Lower leg skin (tissue), 4 donors: ENCODE measurements around the gene SCRT2. TPM values are rescaled to one million over a fixed set of nuclear protein-coding genes. Genes with fewer than 3 reads are reported as not detected.

Experiments used
- DNase-seq, 2 donors: peaks; one replicate each; pipeline ENCODE4 v3.0.0-alpha.2; 2019; ENCODE audit warnings: low spot score in 2 of 2
- H3K4me3 ChIP-seq: fragments of 200-600 bp; sonication (generic); 2 replicates; pipeline ENCODE4 v1.5.1; 2017; ENCODE audit warnings: mild to moderate bottlenecking, low read depth; ENCODE audit not compliant: poor library complexity, severe bottlenecking
- POLR2A ChIP-seq, 2 donors: fragments of 450-650 bp; IDR thresholded peaks; one replicate each; pipeline ENCODE4 v1.6.1; 2016 to 2017; ENCODE audit warnings: antibody characterized with exemption in 2 of 2, mild to moderate bottlenecking in 1 of 2, moderate library complexity in 1 of 2
- WGBS, 2 donors: methylation state at CpG; one replicate each; pipeline ENCODE4 v1.1.5; 2018; 5-methylcytosine and 5-hydroxymethylcytosine counted together
- intact Hi-C: fragments of 100-400 bp; cut with DNase I; formaldehyde crosslinking; loops from one replicate; pipeline ENCODE4 v1.15.0; 2023; ENCODE audit warnings: low total_unique reads
- total RNA-seq, 4 donors: library from RNA; depleted of rRNA; stranded (reverse); fragments of >200 nt; gene quantifications; one replicate each; pipeline ENCODE4 v1.1.0, GENCODE V29; 2016
- TF ChIP-seq, protein P1 (sequence below), 3 donors: fragments of 450-650 bp; IDR thresholded peaks; one replicate each; pipeline ENCODE4 v1.5.1; 2016; ENCODE audit warnings: antibody characterized with exemption in 3 of 3, mild to moderate bottlenecking in 3 of 3, moderate library complexity in 2 of 3

SCRT2 gene
- total RNA-seq, 4 donors from 2014 or later, result not detected

GRCh38 chr20:623704-624103 lies 51.9 kb downstream of the SCRT2 start:
- intact Hi-C loops, result no loop called here
- WGBS, 2 donors, result 64 to 71% methylated on average over 4 of the region's 4 CpGs
- TF ChIP-seq POLR2A (IDR thresholded peaks at IDR 0.05), result no peak
- TF ChIP-seq, protein P1, sequence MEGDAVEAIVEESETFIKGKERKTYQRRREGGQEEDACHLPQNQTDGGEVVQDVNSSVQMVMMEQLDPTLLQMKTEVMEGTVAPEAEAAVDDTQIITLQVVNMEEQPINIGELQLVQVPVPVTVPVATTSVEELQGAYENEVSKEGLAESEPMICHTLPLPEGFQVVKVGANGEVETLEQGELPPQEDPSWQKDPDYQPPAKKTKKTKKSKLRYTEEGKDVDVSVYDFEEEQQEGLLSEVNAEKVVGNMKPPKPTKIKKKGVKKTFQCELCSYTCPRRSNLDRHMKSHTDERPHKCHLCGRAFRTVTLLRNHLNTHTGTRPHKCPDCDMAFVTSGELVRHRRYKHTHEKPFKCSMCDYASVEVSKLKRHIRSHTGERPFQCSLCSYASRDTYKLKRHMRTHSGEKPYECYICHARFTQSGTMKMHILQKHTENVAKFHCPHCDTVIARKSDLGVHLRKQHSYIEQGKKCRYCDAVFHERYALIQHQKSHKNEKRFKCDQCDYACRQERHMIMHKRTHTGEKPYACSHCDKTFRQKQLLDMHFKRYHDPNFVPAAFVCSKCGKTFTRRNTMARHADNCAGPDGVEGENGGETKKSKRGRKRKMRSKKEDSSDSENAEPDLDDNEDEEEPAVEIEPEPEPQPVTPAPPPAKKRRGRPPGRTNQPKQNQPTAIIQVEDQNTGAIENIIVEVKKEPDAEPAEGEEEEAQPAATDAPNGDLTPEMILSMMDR (IDR thresholded peaks at IDR 0.05), result no peak
- H3K4me3 ChIP-seq, result no peak overlapping the region
- DNase-seq, result no peak

GRCh38 chr20:623021-623420 lies 52.6 kb downstream of the SCRT2 start:
- intact Hi-C loops, result no loop called here
- 7 to 18% methylated on average over 4 of the region's 4 CpGs for WGBS, 2 donors
- TF ChIP-seq, protein P1 (IDR thresholded peaks at IDR 0.05), result no peak
- no peak for TF ChIP-seq POLR2A (IDR thresholded peaks at IDR 0.05)
- no peak for DNase-seq
- no peak overlapping the region for H3K4me3 ChIP-seq

DNA sequence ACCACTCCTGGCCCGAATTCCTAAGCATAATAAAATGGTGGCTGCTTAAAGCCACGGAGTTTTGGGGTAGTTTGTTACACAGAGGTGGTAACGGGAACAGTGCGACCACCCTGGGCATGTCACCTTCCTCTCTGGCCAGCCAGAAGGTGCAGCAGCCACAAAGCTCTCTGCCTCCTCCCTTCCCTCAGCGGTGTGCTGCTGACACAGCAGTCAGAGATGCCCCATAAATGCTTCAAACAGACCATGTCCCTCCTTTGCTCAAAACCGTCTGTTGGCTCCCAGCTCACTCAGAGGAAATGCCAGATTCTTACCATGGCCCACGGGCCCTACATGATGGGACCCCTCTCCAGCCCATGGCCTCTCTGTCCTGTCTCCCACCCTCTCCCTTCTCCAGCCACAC lies 53.4 kb downstream of the SCRT2 start:
- intact Hi-C loops, result no loop called here
- H3K4me3 ChIP-seq, result no peak overlapping the region
- no peak for DNase-seq
- TF ChIP-seq, protein P1 (IDR thresholded peaks at IDR 0.05), result no peak
- no peak for TF ChIP-seq POLR2A (IDR thresholded peaks at IDR 0.05)
- 62 to 71% methylated on average over 7 of the region's 7 CpGs for WGBS, 2 donors

DNA sequence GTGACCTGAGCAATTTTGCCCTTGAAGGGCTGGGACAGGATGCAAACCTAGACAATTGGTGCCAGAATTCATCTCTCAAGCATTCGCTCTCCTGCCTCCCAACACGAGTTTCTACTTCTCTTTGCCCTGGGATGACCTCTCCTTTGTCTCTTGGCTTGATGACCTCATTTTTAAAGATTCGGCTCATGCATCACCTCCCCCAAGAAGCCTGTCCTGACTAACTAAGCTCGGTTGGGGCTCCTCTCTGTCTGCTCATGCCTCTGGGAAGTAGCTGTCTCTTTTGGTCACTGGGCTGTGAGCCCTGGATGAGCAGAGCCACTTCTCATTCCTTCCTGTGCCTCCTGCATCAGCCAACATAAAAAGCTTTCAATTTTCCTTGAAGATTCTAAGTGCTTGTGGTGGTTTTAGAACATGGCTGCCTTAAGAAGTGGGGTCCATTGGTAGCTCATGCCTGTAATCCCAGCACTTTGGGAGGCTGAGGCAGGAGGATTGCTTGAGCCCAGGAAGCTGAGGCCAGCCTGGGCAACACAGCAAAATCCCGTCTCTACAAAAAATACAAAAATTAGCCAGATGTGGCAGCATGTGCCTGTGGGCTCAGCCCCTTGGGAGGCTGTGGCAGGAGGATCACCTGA lies 54.4 kb downstream of the SCRT2 start:
- no peak for DNase-seq
- H3K4me3 ChIP-seq, result no peak overlapping the region
- no peak for TF ChIP-seq POLR2A (IDR thresholded peaks at IDR 0.05)
- TF ChIP-seq, protein P1 (IDR thresholded peaks at IDR 0.05), result no peak
- WGBS, 2 donors, result 28 to 45% methylated on average over 5 of the region's 5 CpGs
- intact Hi-C loops, result no loop called here

GRCh38 chr20:620246-620645 lies 55.4 kb downstream of the SCRT2 start:
- WGBS, 2 donors, result 29 to 31% methylated on average over 7 of the region's 7 CpGs
- no peak for DNase-seq
- intact Hi-C loops, result no loop called here
- H3K4me3 ChIP-seq, result no peak overlapping the region
- TF ChIP-seq POLR2A (IDR thresholded peaks at IDR 0.05), result no peak
- TF ChIP-seq, protein P1 (IDR thresholded peaks at IDR 0.05), result no peak

- TF ChIP-seq POLR2A (IDR thresholded peaks at IDR 0.05), result no peak
- TF ChIP-seq, protein P1 (IDR thresholded peaks at IDR 0.05), result no peak
- intact Hi-C loops, result no loop called here
- no peak overlapping the region for H3K4me3 ChIP-seq
- DNase-seq, result no peak
- WGBS, 2 donors, result 49 to 55% methylated on average over 5 of the region's 5 CpGs
Measured at GRCh38 chr20:618980-619379, 56.6 kb downstream of the SCRT2 start.
